Mesendoderm (in vitro differentiated cells): Measurements from ENCODE around the gene SHC3.

Source experiments
- DNase-seq: peaks from one replicate; pipeline ENCODE4 v3.0.0; 2013
- H2AK5ac ChIP-seq: 2 replicates; pipeline ENCODE4 v1.6.1; 2013; ENCODE audit warnings: low read length, inconsistent platforms
- H2BK120ac ChIP-seq: 2 replicates; pipeline ENCODE4 v1.6.1; 2013; ENCODE audit warnings: low read depth, mild to moderate bottlenecking, low read length, moderate library complexity, mixed read lengths
- H2BK15ac ChIP-seq: replicated peaks from 2 replicates; pipeline ENCODE4 v1.6.1; 2013; ENCODE audit warnings: low read depth, mild to moderate bottlenecking, moderate library complexity
- H2BK5ac ChIP-seq: 2 replicates; pipeline ENCODE4 v1.6.1; 2013; ENCODE audit warnings: low read length, inconsistent platforms
- H3K18ac ChIP-seq: 2 replicates; pipeline ENCODE4 v1.6.1; 2013; ENCODE audit warnings: mild to moderate bottlenecking, low read length, mixed read lengths
- H3K23ac ChIP-seq: one replicate; pipeline ENCODE4 v1.6.1; 2013; ENCODE audit warnings: low read length
- H3K27ac ChIP-seq: 2 replicates; pipeline ENCODE4 v1.5.1; 2013; ENCODE audit warnings: low read depth, mild to moderate bottlenecking, inconsistent platforms, low read length, moderate library complexity
- H3K27me3 ChIP-seq: 2 replicates; pipeline ENCODE4 v1.6.1; 2013; ENCODE audit warnings: low read length, control low read depth, mild to moderate bottlenecking, inconsistent platforms; ENCODE audit not compliant: insufficient read depth, poor library complexity
- H3K36me3 ChIP-seq: 2 replicates; pipeline ENCODE4 v1.6.1; 2013; ENCODE audit warnings: low read length, inconsistent platforms; ENCODE audit not compliant: control insufficient read depth, insufficient read depth
- H3K4ac ChIP-seq: one replicate; pipeline ENCODE4 v1.6.1; 2013; ENCODE audit warnings: low read depth, mild to moderate bottlenecking, low read length, moderate library complexity
- H3K4me1 ChIP-seq: 2 replicates; pipeline ENCODE4 v1.6.1; 2013; ENCODE audit warnings: low read depth, low read length, inconsistent platforms; ENCODE audit not compliant: control insufficient read depth
- H3K4me2 ChIP-seq: 2 replicates; pipeline ENCODE4 v1.6.1; 2013; ENCODE audit warnings: low read length
- H3K4me3 ChIP-seq: 2 replicates; pipeline ENCODE4 v1.5.1; 2013; ENCODE audit warnings: mild to moderate bottlenecking, low read length
- H3K56ac ChIP-seq: one replicate; pipeline ENCODE4 v1.6.1; 2013; ENCODE audit warnings: low read length
- H3K79me1 ChIP-seq: 2 replicates; pipeline ENCODE4 v1.6.1; 2013; ENCODE audit warnings: low read length, inconsistent platforms
- H3K79me2 ChIP-seq: 2 replicates; pipeline ENCODE4 v1.6.1; 2013; ENCODE audit warnings: mild to moderate bottlenecking, low read length; ENCODE audit not compliant: control insufficient read depth, insufficient read depth
- H3K9ac ChIP-seq: 2 replicates; pipeline ENCODE4 v1.6.1; 2013; ENCODE audit warnings: low read length, inconsistent platforms
- H4K5ac ChIP-seq: one replicate; pipeline ENCODE4 v1.6.1; 2013; ENCODE audit warnings: low read length
- H4K8ac ChIP-seq: one replicate; pipeline ENCODE4 v1.6.1; 2013; ENCODE audit warnings: low read depth, mild to moderate bottlenecking, control low read depth, low read length, moderate library complexity
- WGBS: extraction: QIAGEN DNeasy Blood & Tissue Kit; methylation state at CpG from one replicate; pipeline ENCODE4 v1.1.7; 2013; ENCODE audit warnings: low lambda C conversion rate, missing lambda C conversion rate; ENCODE audit not compliant: insufficient coverage; ENCODE audit errors: extremely low coverage; 5-methylcytosine and 5-hydroxymethylcytosine counted together

The SHC3 gene

GRCh38 chr9:88996046-88996920, 182.3 kb downstream of the SHC3 start:
- no peak overlapping the region for H3K4ac ChIP-seq
- no CpG with 5 or more reads among the region's 14 CpGs for WGBS
- no peak overlapping the region for H2BK5ac ChIP-seq
- H3K79me1 ChIP-seq = peaks cover 5% of the 10 kb centered on the region
- no peak for DNase-seq
- no peak overlapping the region for H3K18ac ChIP-seq
- H2AK5ac ChIP-seq = no peak overlapping the region
- no peak overlapping the region for H3K56ac ChIP-seq
- no peaks in the 10 kb centered on the region for H3K27me3 ChIP-seq
- no peak overlapping the region for H3K4me3 ChIP-seq
- H4K5ac ChIP-seq = no peak overlapping the region
- H3K4me2 ChIP-seq = no peak overlapping the region
- no peak overlapping the region for H2BK15ac ChIP-seq
- H3K23ac ChIP-seq = no peak overlapping the region
- peaks cover 12% of the 10 kb centered on the region for H3K79me2 ChIP-seq
- no peak overlapping the region for H3K27ac ChIP-seq
- H4K8ac ChIP-seq = no peak overlapping the region
- peaks cover 6% of the 10 kb centered on the region for H3K36me3 ChIP-seq
- H2BK120ac ChIP-seq = no peak overlapping the region
- H3K9ac ChIP-seq = no peak overlapping the region
- H3K4me1 ChIP-seq = no peaks in the 10 kb centered on the region

GRCh38 chr9:88995627-88996026, 183.0 kb downstream of the SHC3 start:
- no peak overlapping the region for H2AK5ac ChIP-seq
- H3K4me2 ChIP-seq = no peak overlapping the region
- H3K56ac ChIP-seq = no peak overlapping the region
- H3K9ac ChIP-seq = no peak overlapping the region
- no peak overlapping the region for H3K18ac ChIP-seq
- peaks cover 12% of the 10 kb centered on the region for H3K79me2 ChIP-seq
- H4K8ac ChIP-seq = no peak overlapping the region
- H3K27me3 ChIP-seq = no peaks in the 10 kb centered on the region
- H3K27ac ChIP-seq = no peak overlapping the region
- WGBS = no CpG with 5 or more reads among the region's 6 CpGs
- no peak overlapping the region for H3K4ac ChIP-seq
- no peak overlapping the region for H4K5ac ChIP-seq
- peaks cover 6% of the 10 kb centered on the region for H3K36me3 ChIP-seq
- DNase-seq = no peak
- no peak overlapping the region for H3K23ac ChIP-seq
- H3K4me1 ChIP-seq = no peaks in the 10 kb centered on the region
- H2BK15ac ChIP-seq = no peak overlapping the region
- no peak overlapping the region for H2BK5ac ChIP-seq
- no peak overlapping the region for H3K4me3 ChIP-seq
- H2BK120ac ChIP-seq = no peak overlapping the region
- peaks cover 5% of the 10 kb centered on the region for H3K79me1 ChIP-seq

DNA sequence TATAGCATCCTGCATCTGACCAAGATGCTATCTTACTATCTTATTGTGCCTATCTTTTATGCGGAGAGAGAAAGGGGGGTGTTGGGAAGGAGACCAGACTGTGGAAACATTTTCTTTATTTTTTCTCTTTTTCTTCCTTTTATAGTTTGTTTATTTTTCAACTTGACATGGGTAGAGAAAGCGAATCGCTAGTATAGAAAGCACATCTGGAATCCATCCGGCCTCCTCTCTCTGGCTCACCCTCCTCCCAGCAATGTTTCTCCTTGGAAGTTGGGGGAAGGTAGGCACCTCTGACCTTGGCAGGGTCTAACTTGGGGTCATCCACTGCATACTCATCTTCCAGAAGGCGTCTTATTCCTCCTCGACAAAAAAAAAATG, 183.4 kb downstream of the SHC3 start:
- H3K27ac ChIP-seq = no peak overlapping the region
- H4K8ac ChIP-seq = no peak overlapping the region
- H3K9ac ChIP-seq = no peak overlapping the region
- no peak overlapping the region for H2BK120ac ChIP-seq
- H2BK15ac ChIP-seq = no peak overlapping the region
- H3K4me1 ChIP-seq = no peaks in the 10 kb centered on the region
- H3K18ac ChIP-seq = no peak overlapping the region
- H4K5ac ChIP-seq = no peak overlapping the region
- no peak for DNase-seq
- no CpG with 5 or more reads among the region's 6 CpGs for WGBS
- H3K27me3 ChIP-seq = no peaks in the 10 kb centered on the region
- no peak overlapping the region for H3K4ac ChIP-seq
- no peak overlapping the region for H2AK5ac ChIP-seq
- H3K79me1 ChIP-seq = peaks cover 5% of the 10 kb centered on the region
- H3K79me2 ChIP-seq = peaks cover 12% of the 10 kb centered on the region
- no peak overlapping the region for H2BK5ac ChIP-seq
- no peak overlapping the region for H3K4me3 ChIP-seq
- H3K4me2 ChIP-seq = no peak overlapping the region
- peaks cover 6% of the 10 kb centered on the region for H3K36me3 ChIP-seq
- no peak overlapping the region for H3K23ac ChIP-seq
- H3K56ac ChIP-seq = no peak overlapping the region

DNA sequence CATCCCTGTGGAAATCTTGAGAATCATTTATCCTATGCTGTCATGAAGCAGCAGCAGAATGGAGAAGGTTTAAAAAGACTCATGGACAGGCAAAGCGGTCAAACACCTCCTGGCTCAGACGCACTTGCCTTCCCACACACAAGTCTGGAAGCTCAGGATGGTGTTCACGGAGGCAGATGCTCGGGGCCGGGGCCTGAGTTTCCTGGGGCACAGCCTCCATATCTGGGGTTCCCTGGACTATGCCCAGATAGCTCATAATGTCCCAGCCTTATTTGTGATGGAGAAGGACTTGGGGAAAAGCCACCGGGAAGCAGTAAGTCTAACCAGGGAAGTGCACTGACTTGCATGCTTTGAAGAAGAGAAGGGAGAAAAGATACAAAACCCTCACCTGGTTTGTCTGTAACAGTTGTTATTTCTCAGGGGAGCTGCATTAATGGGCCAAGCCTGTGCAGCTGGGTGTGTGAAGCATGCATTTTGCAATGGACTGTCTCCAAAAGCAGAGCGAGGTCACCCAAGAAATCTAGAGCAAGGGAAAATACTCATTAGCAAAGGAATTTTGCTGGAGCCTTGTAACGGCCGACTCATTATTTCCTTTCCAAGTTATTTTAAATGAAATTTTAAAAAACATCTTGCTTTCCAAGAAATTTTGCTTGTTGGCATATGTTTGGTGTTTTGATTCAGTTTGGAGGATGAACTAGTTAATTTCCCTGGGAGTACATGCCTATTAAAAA, 184.0 kb downstream of the SHC3 start:
- H3K4ac ChIP-seq = no peak overlapping the region
- no peak for DNase-seq
- peaks cover 4% of the 10 kb centered on the region for H3K36me3 ChIP-seq
- peak overlapping the region; percentile 25 for H3K9ac ChIP-seq
- no peak overlapping the region for H2BK5ac ChIP-seq
- H3K18ac ChIP-seq = no peak overlapping the region
- peaks cover 12% of the 10 kb centered on the region for H3K79me2 ChIP-seq
- H3K27ac ChIP-seq = no peak overlapping the region
- H4K8ac ChIP-seq = no peak overlapping the region
- H3K23ac ChIP-seq = no peak overlapping the region
- H3K56ac ChIP-seq = no peak overlapping the region
- H3K27me3 ChIP-seq = no peaks in the 10 kb centered on the region
- H2BK15ac ChIP-seq = no peak overlapping the region
- peaks cover 5% of the 10 kb centered on the region for H3K4me1 ChIP-seq
- peaks cover 5% of the 10 kb centered on the region for H3K79me1 ChIP-seq
- no CpG with 5 or more reads among the region's 9 CpGs for WGBS
- H3K4me2 ChIP-seq = no peak overlapping the region
- no peak overlapping the region for H4K5ac ChIP-seq
- H2BK120ac ChIP-seq = no peak overlapping the region
- no peak overlapping the region for H3K4me3 ChIP-seq
- H2AK5ac ChIP-seq = no peak overlapping the region

DNA sequence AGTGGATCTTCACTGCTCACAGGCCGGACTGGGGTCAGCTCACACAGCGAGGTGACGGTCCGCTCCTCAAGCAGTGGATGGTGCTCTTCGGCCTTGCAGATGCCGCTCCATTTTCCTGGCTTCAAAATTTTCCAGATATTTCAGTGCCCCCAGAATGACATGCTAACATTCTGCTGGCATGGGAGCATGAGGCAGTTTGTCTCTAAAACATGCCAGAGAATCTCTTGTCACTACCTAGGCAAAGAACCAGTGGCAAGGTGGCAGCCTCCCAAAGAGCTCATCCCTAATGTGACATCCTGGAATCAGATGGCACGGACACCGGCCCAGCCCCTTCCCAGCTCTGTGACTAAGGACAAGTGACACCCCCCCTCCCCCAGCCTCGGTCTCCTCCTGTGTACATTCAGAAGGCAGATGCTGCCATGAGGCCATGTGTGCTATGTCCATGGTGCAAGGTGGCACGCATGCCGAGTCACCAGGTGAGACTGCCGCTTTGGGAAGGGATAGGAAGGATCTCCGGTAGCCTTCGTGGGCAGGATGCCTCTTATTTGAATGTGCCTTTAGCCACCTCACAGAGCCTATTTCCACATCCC, 184.7 kb downstream of the SHC3 start:
- Histone ChIP-seq H2BK15ac (no peak overlapping the region), H3K27ac (no peak overlapping the region), H2BK5ac (no peak overlapping the region), H3K4ac (no peak overlapping the region), H3K9ac (peak overlapping the region; percentile 14), H4K8ac (no peak overlapping the region), H3K36me3 (peaks cover 4% of the 10 kb centered on the region), H2AK5ac (no peak overlapping the region), H3K4me1 (peaks cover 11% of the 10 kb centered on the region), H4K5ac (no peak overlapping the region), H2BK120ac (no peak overlapping the region), H3K27me3 (no peaks in the 10 kb centered on the region), H3K79me1 (peaks cover 5% of the 10 kb centered on the region), H3K18ac (no peak overlapping the region), H3K4me2 (no peak overlapping the region), H3K23ac (no peak overlapping the region), H3K79me2 (peaks cover 12% of the 10 kb centered on the region), H3K4me3 (no peak overlapping the region), H3K56ac (no peak overlapping the region)
- no peak for DNase-seq
- WGBS = no CpG with 5 or more reads among the region's 14 CpGs
